ENCODE results near the gene CREM.
"Not testable (repeated sequence)": the region's sequence is repeated elsewhere in the genome, so short reads cannot be mapped to it uniquely, and the experiment has no call there.

The CREM gene

GRCh38 chr10:35211390-35211789, 84.7 kb downstream of the CREM start:
- Histone ChIP-seq H3K36me3 (replicated peaks) (no peaks in the 10 kb centered on the region), H3K27ac (no peak overlapping the region), H3K27me3 (replicated peaks) (no peaks in the 10 kb centered on the region), H3K4me3 (ENCODE audit: low read depth, low read length) (no peak overlapping the region)
- TF ChIP-seq CTCF (IDR thresholded peaks at IDR 0.05; ENCODE audit: low read depth, low read length, missing control alignments) = no peak
- no peak for DNase-seq
- in situ Hi-C loops (cut with HindIII; ENCODE audit: low pct_ligation_motif_present, low sequenced_read_pairs) = no loop called here

- no peaks in the 10 kb centered on the region for H3K27me3 ChIP-seq (replicated peaks)
- H3K4me3 ChIP-seq (ENCODE audit: low read depth, low read length) = no peak overlapping the region
- no peak for TF ChIP-seq CTCF (IDR thresholded peaks at IDR 0.05; ENCODE audit: low read depth, low read length, missing control alignments)
- peak; percentile 54 for DNase-seq
- in situ Hi-C loops (cut with HindIII; ENCODE audit: low pct_ligation_motif_present, low sequenced_read_pairs) = no loop called here
- no peaks in the 10 kb centered on the region for H3K36me3 ChIP-seq (replicated peaks)
- peak overlapping the region; percentile 27 for H3K27ac ChIP-seq
Observed at GRCh38 chr10:35212856-35213255, 86.2 kb downstream of the CREM start.

GRCh38 chr10:35213699-35214098, 87.1 kb downstream of the CREM start:
- Histone ChIP-seq H3K27me3 (replicated peaks) (no peaks in the 10 kb centered on the region), H3K4me3 (ENCODE audit: low read depth, low read length) (no peak overlapping the region), H3K36me3 (replicated peaks) (no peaks in the 10 kb centered on the region), H3K27ac (no peak overlapping the region)
- no peak for DNase-seq
- no peak for TF ChIP-seq CTCF (IDR thresholded peaks at IDR 0.05; ENCODE audit: low read depth, low read length, missing control alignments)
- in situ Hi-C loops (cut with HindIII; ENCODE audit: low pct_ligation_motif_present, low sequenced_read_pairs) = no loop called here

- TF ChIP-seq CTCF (IDR thresholded peaks at IDR 0.05; ENCODE audit: low read depth, low read length, missing control alignments) = no peak
- no peaks in the 10 kb centered on the region for H3K36me3 ChIP-seq (replicated peaks)
- no peak overlapping the region for H3K4me3 ChIP-seq (ENCODE audit: low read depth, low read length)
- no peak overlapping the region for H3K27ac ChIP-seq
- DNase-seq = no peak
- H3K27me3 ChIP-seq (replicated peaks) = no peaks in the 10 kb centered on the region
- in situ Hi-C loops (cut with HindIII; ENCODE audit: low pct_ligation_motif_present, low sequenced_read_pairs) = no loop called here
Observed at GRCh38 chr10:35214607-35215020, 88.0 kb downstream of the CREM start.

GRCh38 chr10:35215107-35215506, 88.5 kb downstream of the CREM start:
- no peak for DNase-seq
- Histone ChIP-seq H3K27me3 (replicated peaks) (no peaks in the 10 kb centered on the region), H3K27ac (no peak overlapping the region), H3K36me3 (replicated peaks) (no peaks in the 10 kb centered on the region), H3K4me3 (ENCODE audit: low read depth, low read length) (no peak overlapping the region)
- no peak for TF ChIP-seq CTCF (IDR thresholded peaks at IDR 0.05; ENCODE audit: low read depth, low read length, missing control alignments)
- in situ Hi-C loops (cut with HindIII; ENCODE audit: low pct_ligation_motif_present, low sequenced_read_pairs) = no loop called here

- no peak for TF ChIP-seq CTCF (IDR thresholded peaks at IDR 0.05; ENCODE audit: low read depth, low read length, missing control alignments)
- no peaks in the 10 kb centered on the region for H3K36me3 ChIP-seq (replicated peaks)
- H3K4me3 ChIP-seq (ENCODE audit: low read depth, low read length) = no peak overlapping the region
- H3K27ac ChIP-seq = no peak overlapping the region
- no peaks in the 10 kb centered on the region for H3K27me3 ChIP-seq (replicated peaks)
- in situ Hi-C loops (cut with HindIII; ENCODE audit: low pct_ligation_motif_present, low sequenced_read_pairs) = no loop called here
- DNase-seq = no peak
Observed at GRCh38 chr10:35216303-35216905, 89.8 kb downstream of the CREM start.

- in situ Hi-C loops (cut with HindIII; ENCODE audit: low pct_ligation_motif_present, low sequenced_read_pairs); H3K36me3 ChIP-seq (replicated peaks); H3K27me3 ChIP-seq (replicated peaks); H3K27ac ChIP-seq; DNase-seq; H3K4me3 ChIP-seq (ENCODE audit: low read depth, low read length): not testable (repeated sequence)
Observed at GRCh38 chr10:35216956-35217355, 90.3 kb downstream of the CREM start.

All from brain microvascular endothelial cell (primary cell).